OCI-LY1 (cell line): ENCODE results near the gene PAX5.

ENCODE experiments used
- H2AFZ ChIP-seq: fragments of 200-600 bp; sonication (generic), shearing (Covaris generic); 2 replicates; pipeline ENCODE4 v1.6.0; 2014; ENCODE audit warnings: antibody characterized with exemption, mild to moderate bottlenecking, low read length
- H3F3A ChIP-seq: fragments of 200-600 bp; sonication (generic), shearing (Covaris generic); 2 replicates; pipeline ENCODE4 v1.6.0; 2014; ENCODE audit warnings: mild to moderate bottlenecking, antibody characterized with exemption, low read length, moderate library complexity; ENCODE audit not compliant: insufficient read depth
- H3K27ac ChIP-seq: fragments of 200-600 bp; sonication (generic); 2 replicates; pipeline ENCODE4 v1.5.1; 2014; ENCODE audit warnings: low read length, mixed run types, mild to moderate bottlenecking, low read depth; ENCODE audit not compliant: poor library complexity, severe bottlenecking
- H3K27me3 ChIP-seq: fragments of 200-600 bp; sonication (generic); 2 replicates; pipeline ENCODE4 v1.6.0; 2014; ENCODE audit warnings: antibody characterized with exemption, mild to moderate bottlenecking, low read length, moderate library complexity; ENCODE audit not compliant: insufficient read depth
- H3K36me3 ChIP-seq: fragments of 200-600 bp; sonication (generic); 2 replicates; pipeline ENCODE4 v1.6.1; 2014; ENCODE audit warnings: mild to moderate bottlenecking, antibody characterized with exemption, low read length, moderate library complexity, mixed read lengths; ENCODE audit not compliant: insufficient read depth
- H3K4me1 ChIP-seq: fragments of 200-600 bp; sonication (generic); 2 replicates; pipeline ENCODE4 v1.5.1; 2014; ENCODE audit warnings: mild to moderate bottlenecking, low read length, moderate library complexity; ENCODE audit not compliant: insufficient read depth, severe bottlenecking
- H3K4me2 ChIP-seq: fragments of 200-600 bp; sonication (generic), shearing (Covaris generic); 2 replicates; pipeline ENCODE4 v1.6.1; 2014; ENCODE audit warnings: low read length
- H3K4me3 ChIP-seq: fragments of 200-600 bp; sonication (generic); 2 replicates; pipeline ENCODE4 v1.5.1; 2014; ENCODE audit warnings: low read length, low read depth, mild to moderate bottlenecking, mixed read lengths; ENCODE audit not compliant: poor library complexity, severe bottlenecking
- H3K79me2 ChIP-seq: fragments of 200-600 bp; shearing (Covaris generic); 2 replicates; pipeline ENCODE4 v1.6.1; 2016; ENCODE audit warnings: mixed run types, low read length, mixed read lengths; ENCODE audit not compliant: insufficient read depth
- H3K9ac ChIP-seq: fragments of 200-600 bp; sonication (generic), shearing (Covaris generic); 2 replicates; pipeline ENCODE4 v1.6.1; 2014; ENCODE audit warnings: mild to moderate bottlenecking, low read length, mixed read lengths
- H3K9me2 ChIP-seq: fragments of 200-600 bp; sonication (generic), shearing (Covaris generic); 2 replicates; pipeline ENCODE4 v1.6.1; 2014; ENCODE audit warnings: low read depth, mild to moderate bottlenecking, low read length, mixed read lengths
- H3K9me3 ChIP-seq: fragments of 200-600 bp; shearing (Covaris generic); 2 replicates; pipeline ENCODE4 v1.6.1; 2014; ENCODE audit warnings: low read length, mixed read lengths
- H4K20me1 ChIP-seq: fragments of 200-600 bp; sonication (generic), shearing (Covaris generic); 2 replicates; pipeline ENCODE4 v1.6.0; 2016; ENCODE audit warnings: mild to moderate bottlenecking, low read length; ENCODE audit not compliant: insufficient read depth
- CTCF ChIP-seq: fragments of 200-600 bp; sonication (generic), shearing (Covaris generic); IDR thresholded peaks from 2 replicates; pipeline ENCODE4 v1.5.1; 2017; ENCODE audit warnings: mild to moderate bottlenecking, antibody characterized with exemption, low read length, moderate library complexity, mixed read lengths
- EZH2 ChIP-seq: fragments of 200-600 bp; sonication (generic), shearing (Covaris generic); IDR thresholded peaks from 2 replicates; pipeline ENCODE4 v1.8.0; 2017; ENCODE audit warnings: borderline replicate concordance, mixed run types, mild to moderate bottlenecking, antibody characterized with exemption, low read length, moderate library complexity, mixed read lengths

Gene PAX5

GRCh38 chr9:36849943-36850342, 184.1 kb downstream of the PAX5 start:
- Histone ChIP-seq H3K9me2 (no peaks in the 10 kb centered on the region), H3K27ac (no peak overlapping the region), H3F3A (no peaks in the 10 kb centered on the region), H2AFZ (no peak overlapping the region), H3K9ac (no peak overlapping the region), H3K79me2 (no peaks in the 10 kb centered on the region), H3K4me2 (no peak overlapping the region), H3K27me3 (no peaks in the 10 kb centered on the region), H3K9me3 (no peaks in the 10 kb centered on the region), H3K36me3 (peaks cover 86% of the 10 kb centered on the region; the same call in 1 of the 2 replicates), H4K20me1 (no peaks in the 10 kb centered on the region), H3K4me3 (no peak overlapping the region), H3K4me1 (no peaks in the 10 kb centered on the region)
- TF ChIP-seq CTCF (no peak), EZH2 (no peak)

GRCh38 chr9:36848946-36849345, 185.1 kb downstream of the PAX5 start:
- Histone ChIP-seq H3K9me3 (no peaks in the 10 kb centered on the region), H3K9ac (no peak overlapping the region), H3K79me2 (no peaks in the 10 kb centered on the region), H3K27ac (no peak overlapping the region), H3K36me3 (peaks cover 90% of the 10 kb centered on the region; the same call in 1 of the 2 replicates), H3K4me1 (no peaks in the 10 kb centered on the region), H3K9me2 (no peaks in the 10 kb centered on the region), H4K20me1 (no peaks in the 10 kb centered on the region), H2AFZ (no peak overlapping the region), H3K27me3 (no peaks in the 10 kb centered on the region), H3F3A (no peaks in the 10 kb centered on the region), H3K4me3 (no peak overlapping the region), H3K4me2 (no peak overlapping the region)
- TF ChIP-seq EZH2 (no peak), CTCF (no peak)

GRCh38 chr9:36847781-36848673, 186.0 kb downstream of the PAX5 start:
- no peaks in the 10 kb centered on the region for H3K4me1 ChIP-seq
- no peak overlapping the region for H2AFZ ChIP-seq
- H3K36me3 ChIP-seq = peaks cover 91% of the 10 kb centered on the region; the same call in 1 of the 2 replicates
- no peaks in the 10 kb centered on the region for H3F3A ChIP-seq
- H3K9ac ChIP-seq = no peak overlapping the region
- H3K27me3 ChIP-seq = no peaks in the 10 kb centered on the region
- H3K27ac ChIP-seq = no peak overlapping the region
- no peaks in the 10 kb centered on the region for H3K9me3 ChIP-seq
- H3K4me3 ChIP-seq = no peak overlapping the region
- TF ChIP-seq EZH2 = no peak
- no peak for TF ChIP-seq CTCF
- H3K79me2 ChIP-seq = no peaks in the 10 kb centered on the region
- no peaks in the 10 kb centered on the region for H3K9me2 ChIP-seq
- H4K20me1 ChIP-seq = no peaks in the 10 kb centered on the region
- H3K4me2 ChIP-seq = no peak overlapping the region
